ENCODE data around the gene SUFU. TPM values are rescaled to one million over a fixed set of nuclear protein-coding genes. Genes with fewer than 3 reads are reported as not detected.

Gene SUFU
- total and polyA plus RNA-seq, 2 of the 8 experiments (the other 6 are each of a cell fraction or from before 2014, with no cell fraction given), result 7.0 to 10.8 TPM

DNA sequence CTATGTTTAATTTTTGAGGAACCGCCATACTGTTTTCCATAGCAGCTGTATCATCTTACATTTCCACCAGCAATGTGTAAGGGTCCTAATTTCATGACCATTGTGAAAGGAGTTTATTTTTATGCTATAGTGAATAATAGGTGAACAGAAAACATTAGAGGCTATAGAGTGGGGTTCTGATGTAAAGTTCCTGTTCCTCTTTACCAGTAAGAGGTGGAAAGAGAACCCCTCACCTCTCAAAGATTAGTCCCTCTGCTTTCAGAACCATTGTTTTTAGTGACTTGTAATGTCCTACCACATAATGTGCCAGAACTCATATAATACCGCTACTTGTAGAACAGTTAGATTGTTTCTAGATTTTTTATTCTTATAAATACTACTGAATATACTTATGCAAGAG is 34.2 kb downstream of the SUFU start (continued):
- TF ChIP-seq PHF8 (conservative IDR thresholded peaks at IDR 0.05; ENCODE audit: low read depth, low read length), result no peak

Measured in H1 (cell line).